SJCRH30 (cell line): Measurements from ENCODE around the gene ABCF1. TPM values are rescaled to one million over a fixed set of nuclear protein-coding genes. Genes with fewer than 3 reads are reported as not detected.

Source experiments
- DNase-seq, 2 experiments: peaks; one replicate each; pipeline ENCODE4 v3.0.0-alpha.2; 2015 to 2020
- H3K27ac ChIP-seq: fragments of 250-450 bp; sonication (Bioruptor Pico); 2 replicates; pipeline ENCODE4 v1.5.1; 2020; ENCODE audit warnings: mild to moderate bottlenecking, moderate library complexity
- H3K27me3 ChIP-seq: fragments of 250-450 bp; sonication (Bioruptor Pico); 2 replicates; pipeline ENCODE4 v1.5.1; 2020; ENCODE audit warnings: mild to moderate bottlenecking, moderate library complexity
- H3K36me3 ChIP-seq: fragments of 250-450 bp; sonication (Bioruptor Pico); 2 replicates; pipeline ENCODE4 v1.5.1; 2020; ENCODE audit warnings: mild to moderate bottlenecking, moderate library complexity
- H3K4me1 ChIP-seq: fragments of 250-450 bp; sonication (Bioruptor Pico); 2 replicates; pipeline ENCODE4 v1.5.1; 2020; ENCODE audit warnings: mild to moderate bottlenecking, moderate library complexity
- H3K4me3 ChIP-seq: fragments of 250-450 bp; sonication (Bioruptor Pico); 2 replicates; pipeline ENCODE4 v1.5.1; 2020; ENCODE audit warnings: mild to moderate bottlenecking, moderate library complexity
- H3K9me3 ChIP-seq: fragments of 250-450 bp; sonication (Bioruptor Pico); replicated peaks from 2 replicates; pipeline ENCODE4 v1.5.1; 2020; ENCODE audit warnings: mild to moderate bottlenecking, moderate library complexity
- total RNA-seq: library from RNA; depleted of rRNA; stranded (reverse); fragments of >200 nt; shearing (Covaris generic); gene quantifications from 2 replicates; pipeline ENCODE4 v1.2.3, GENCODE V29; 2014; rRNA removed

ABCF1 gene
- total RNA-seq, 1 experiment from 2014 or later = 74.7 TPM

DNA sequence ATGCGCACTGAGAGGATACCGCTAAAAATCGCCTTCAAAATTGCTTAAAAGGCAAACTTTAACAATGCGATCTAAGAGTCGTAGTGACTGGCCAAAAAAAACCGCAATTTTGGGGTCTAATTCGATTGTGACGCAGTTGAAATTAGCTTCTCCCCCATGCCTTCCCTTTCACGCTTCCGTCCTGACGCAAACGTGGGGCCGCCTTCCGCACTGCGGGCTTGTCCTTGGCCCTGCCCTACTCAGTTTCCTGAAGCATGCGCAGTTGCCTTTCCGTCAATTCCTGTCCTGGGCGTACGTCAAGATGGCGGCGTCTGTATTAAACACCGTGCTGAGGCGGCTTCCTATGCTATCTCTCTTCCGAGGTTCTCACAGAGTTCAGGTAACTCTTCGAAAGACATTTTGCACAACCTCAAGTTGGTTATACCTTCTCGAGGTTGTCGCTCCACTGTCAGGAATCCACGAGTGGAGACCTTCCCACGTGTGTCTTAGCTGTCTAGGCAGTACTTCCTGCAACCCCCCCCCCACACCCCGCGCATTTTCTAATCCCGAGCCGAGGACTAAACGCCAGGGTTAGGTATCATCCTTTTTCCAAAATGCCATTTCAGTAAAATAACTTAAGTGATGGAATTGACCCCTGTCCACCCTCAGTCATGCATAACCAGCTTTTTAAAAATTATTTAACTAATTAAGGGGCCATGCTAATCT, 46.5 kb downstream of the ABCF1 start, which contains the start of gene MRPS18B:
Gene MRPS18B, plus strand, starts transcription at position 276 of the 705 bp plus-strand sequence. Its CDS starts 26 bp downstream, at position 302.
- H3K4me1 ChIP-seq = peaks cover 4% of the 10 kb centered on the region; the same call in 1 of the 2 replicates
- H3K27me3 ChIP-seq = no peaks in the 10 kb centered on the region
- H3K36me3 ChIP-seq = peaks cover 26% of the 10 kb centered on the region
- peak; percentile 97 for DNase-seq
- H3K9me3 ChIP-seq = no peaks in the 10 kb centered on the region
- peak within 1 kb of the TSS; percentile 98 for H3K27ac ChIP-seq
- H3K4me3 ChIP-seq = peak within 1 kb of the TSS; percentile 75

DNA sequence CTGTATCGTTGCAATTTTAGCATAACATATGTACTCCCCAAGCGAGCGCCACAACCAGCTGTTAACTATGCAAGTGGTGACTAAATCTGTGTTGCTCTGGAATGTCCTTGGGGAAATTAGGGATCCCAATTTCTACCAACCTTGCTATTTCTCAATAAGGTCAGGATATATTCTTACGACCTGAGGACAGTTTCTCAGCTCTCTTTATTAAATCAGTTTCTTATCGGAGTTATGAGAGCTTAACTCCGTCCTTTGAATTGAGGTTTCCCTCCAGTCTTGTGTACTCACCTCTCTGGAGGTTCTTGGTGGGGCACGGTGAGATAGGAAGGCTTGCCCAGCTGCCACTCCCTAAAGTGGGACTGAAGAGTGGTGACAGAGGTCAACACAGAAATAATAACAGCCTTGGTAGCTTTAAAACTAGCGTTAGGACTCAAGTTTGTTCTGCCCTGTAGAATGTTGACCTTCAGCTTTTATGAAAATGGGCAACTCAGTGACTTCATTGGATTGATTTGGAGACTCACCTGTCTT, 47.1 kb downstream of the ABCF1 start:
- DNase-seq = peak in 1 of 2 experiments; percentile 26
- H3K4me3 ChIP-seq = peak overlapping the region; percentile 75
- peaks cover 26% of the 10 kb centered on the region for H3K36me3 ChIP-seq
- no peaks in the 10 kb centered on the region for H3K9me3 ChIP-seq
- no peaks in the 10 kb centered on the region for H3K27me3 ChIP-seq
- H3K4me1 ChIP-seq = peaks cover 4% of the 10 kb centered on the region; the same call in 1 of the 2 replicates
- H3K27ac ChIP-seq = peak overlapping the region; percentile 98

DNA sequence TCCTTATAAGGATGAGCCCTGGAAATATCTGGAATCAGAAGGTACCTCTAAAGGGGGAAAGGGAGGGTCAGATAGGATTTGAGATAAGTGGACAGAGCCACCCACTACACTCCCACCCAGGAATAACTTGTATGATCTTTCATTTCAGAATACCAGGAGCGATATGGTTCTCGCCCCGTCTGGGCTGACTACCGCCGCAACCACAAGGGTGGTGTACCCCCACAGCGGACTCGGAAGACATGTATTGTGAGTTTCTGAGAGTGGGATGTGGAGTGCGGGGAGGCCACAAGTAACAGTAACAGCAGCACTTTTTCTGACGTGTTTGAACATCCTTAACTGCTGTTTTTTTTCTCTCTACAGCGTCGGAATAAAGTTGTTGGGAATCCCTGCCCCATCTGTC, 48.3 kb downstream of the ABCF1 start:
- H3K27ac ChIP-seq = no peak overlapping the region
- H3K36me3 ChIP-seq = peaks cover 30% of the 10 kb centered on the region
- peaks cover 2% of the 10 kb centered on the region; the same call in 1 of the 2 replicates for H3K4me1 ChIP-seq
- H3K4me3 ChIP-seq = no peak overlapping the region
- no peaks in the 10 kb centered on the region for H3K9me3 ChIP-seq
- no peak for DNase-seq
- no peaks in the 10 kb centered on the region for H3K27me3 ChIP-seq

DNA sequence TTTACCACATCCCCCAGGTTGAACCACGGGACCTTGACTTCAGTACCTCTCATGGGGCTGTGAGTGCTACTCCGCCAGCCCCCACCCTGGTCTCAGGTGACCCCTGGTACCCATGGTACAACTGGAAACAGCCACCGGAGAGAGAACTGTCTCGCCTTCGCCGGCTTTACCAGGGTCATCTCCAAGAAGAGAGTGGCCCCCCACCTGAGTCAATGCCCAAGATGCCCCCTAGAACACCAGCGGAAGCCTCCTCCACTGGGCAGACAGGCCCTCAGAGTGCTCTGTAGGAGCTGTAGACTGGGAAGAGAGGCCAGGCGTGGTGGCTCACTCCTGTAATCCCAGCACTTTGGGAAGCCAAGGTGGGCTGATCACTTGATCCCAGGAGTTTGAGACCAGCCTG, 54.3 kb downstream of the ABCF1 start:
- no peaks in the 10 kb centered on the region for H3K27me3 ChIP-seq
- no peak overlapping the region for H3K4me3 ChIP-seq
- H3K4me1 ChIP-seq = peaks cover 10% of the 10 kb centered on the region
- peaks cover 30% of the 10 kb centered on the region for H3K36me3 ChIP-seq
- DNase-seq = no peak
- peak overlapping the region; percentile 96; the same call in 1 of the 2 replicates for H3K27ac ChIP-seq
- H3K9me3 ChIP-seq = no peaks in the 10 kb centered on the region

DNA sequence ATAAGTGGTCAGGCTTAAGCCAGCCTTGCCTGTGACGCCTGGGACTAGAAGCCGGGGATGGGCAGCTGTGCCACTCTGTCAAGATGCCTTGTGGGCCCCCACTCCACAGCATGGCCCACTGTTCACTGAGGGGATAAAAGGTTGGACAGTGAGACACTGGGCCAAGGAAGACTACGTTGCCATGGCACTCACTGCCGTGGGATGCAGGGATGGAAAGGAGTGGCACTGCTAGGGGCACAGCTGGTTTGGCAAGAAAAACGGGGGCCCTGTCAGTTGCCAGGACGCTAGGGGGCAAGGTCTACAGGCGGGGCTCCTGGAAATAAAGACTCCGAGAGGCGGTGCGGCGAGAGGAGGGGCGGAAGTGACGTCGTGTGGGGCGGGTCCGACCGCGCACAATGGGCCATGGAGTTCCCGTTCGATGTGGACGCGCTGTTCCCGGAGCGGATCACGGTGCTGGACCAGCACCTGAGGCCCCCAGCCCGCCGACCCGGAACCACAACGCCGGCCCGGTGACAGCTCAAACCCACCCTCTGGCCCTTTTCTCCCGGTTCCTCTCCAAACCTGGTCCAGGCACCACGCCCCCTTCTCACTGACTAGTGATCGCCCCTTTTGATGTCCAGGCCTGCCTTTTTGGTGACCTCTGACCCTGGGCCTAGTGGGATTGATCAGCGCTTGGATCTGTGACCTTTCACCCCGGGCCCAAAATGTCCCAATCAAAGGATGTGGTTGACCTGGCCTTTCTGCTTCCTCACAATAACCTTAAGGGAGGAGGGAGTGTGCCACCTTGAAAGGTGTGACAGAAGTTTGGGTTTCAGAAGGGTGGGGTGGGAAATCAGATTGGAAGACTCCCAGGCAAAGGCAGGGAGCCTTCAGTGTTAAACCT, 55.5 kb downstream of the ABCF1 start, which contains the start of gene ATAT1:
Gene ATAT1, plus strand, starts transcription at position 391 of the 883 bp plus-strand sequence.
- Histone ChIP-seq H3K27ac (peak within 1 kb of the TSS; percentile 96), H3K4me3 (peak within 1 kb of the TSS; percentile 72), H3K27me3 (no peaks in the 10 kb centered on the region), H3K4me1 (peaks cover 10% of the 10 kb centered on the region), H3K9me3 (no peaks in the 10 kb centered on the region), H3K36me3 (peaks cover 32% of the 10 kb centered on the region)
- DNase-seq = peak; percentile 91 to 93

DNA sequence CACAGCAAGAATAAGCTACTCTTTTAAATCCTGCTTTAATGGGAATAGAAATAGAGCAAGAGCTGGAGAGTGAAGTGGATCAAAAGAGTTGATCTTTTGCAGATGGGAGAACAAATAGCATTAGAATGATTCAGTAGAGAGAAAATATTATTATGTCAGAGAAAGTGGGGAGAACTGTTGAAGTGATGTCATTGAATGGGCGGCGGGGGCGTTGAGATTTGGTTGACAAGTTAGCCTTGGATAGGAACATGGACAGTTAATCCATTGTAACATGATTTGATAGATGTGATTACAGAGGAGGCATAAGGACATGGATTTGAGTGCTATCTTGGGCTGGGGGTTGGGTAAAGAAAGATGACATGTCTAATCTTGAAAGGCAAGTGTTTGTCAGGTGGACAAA, 64.6 kb downstream of the ABCF1 start:
- no peak for DNase-seq

DNA sequence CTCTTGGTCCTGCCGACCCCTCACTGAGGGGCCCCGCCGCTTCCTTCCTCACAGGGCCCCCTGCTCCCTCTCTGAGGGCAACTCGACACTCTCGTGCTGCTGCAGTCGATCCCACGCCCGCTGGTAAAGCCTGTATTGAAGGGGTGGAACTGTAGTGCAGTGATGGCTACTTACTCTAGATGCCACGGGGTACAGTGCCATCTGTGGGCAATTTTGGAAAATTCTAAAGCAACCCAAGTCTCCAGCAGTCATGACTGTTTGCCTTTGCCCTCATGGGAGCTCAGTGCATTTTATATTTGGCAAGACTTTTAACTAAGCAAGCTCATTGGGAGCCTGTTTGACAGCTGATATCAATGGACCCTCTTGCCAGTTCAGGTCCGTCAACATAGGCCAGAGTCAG, 69.2 kb downstream of the ABCF1 start:
- Histone ChIP-seq H3K4me3 (no peak overlapping the region), H3K27ac (no peak overlapping the region), H3K9me3 (no peaks in the 10 kb centered on the region), H3K36me3 (peaks cover 7% of the 10 kb centered on the region; the same call in 1 of the 2 replicates), H3K27me3 (no peaks in the 10 kb centered on the region), H3K4me1 (no peaks in the 10 kb centered on the region)
- DNase-seq = no peak

More for the DNA sequence above, 64.6 kb downstream of the ABCF1 start:
- H3K9me3 ChIP-seq = no peaks in the 10 kb centered on the region
- H3K4me3 ChIP-seq = no peak overlapping the region
- H3K27ac ChIP-seq = no peak overlapping the region
- no peaks in the 10 kb centered on the region for H3K27me3 ChIP-seq
- H3K36me3 ChIP-seq = peaks cover 4% of the 10 kb centered on the region; the same call in 1 of the 2 replicates
- no peaks in the 10 kb centered on the region for H3K4me1 ChIP-seq

DNA sequence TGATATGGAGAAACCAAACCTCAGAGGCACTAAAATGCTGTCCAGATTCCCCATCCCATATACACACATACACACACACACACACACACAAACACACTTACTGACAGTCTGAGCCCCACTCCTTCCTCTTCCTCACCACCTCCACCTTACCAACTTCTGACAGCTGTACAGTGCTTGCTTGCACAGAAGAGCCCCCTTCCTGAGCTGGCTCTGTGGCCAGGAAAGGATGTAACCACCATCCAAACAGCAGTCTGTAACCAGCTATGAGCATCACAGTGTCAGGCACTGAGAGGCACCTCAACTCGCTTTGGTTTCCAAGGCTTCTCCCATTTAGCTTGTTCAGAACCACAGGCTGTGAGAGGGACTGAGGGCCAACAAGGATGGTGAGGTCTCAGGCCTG, 69.8 kb downstream of the ABCF1 start:
- no peak overlapping the region for H3K27ac ChIP-seq
- no peaks in the 10 kb centered on the region for H3K4me1 ChIP-seq
- H3K9me3 ChIP-seq = no peaks in the 10 kb centered on the region
- H3K36me3 ChIP-seq = peaks cover 7% of the 10 kb centered on the region; the same call in 1 of the 2 replicates
- no peak overlapping the region for H3K4me3 ChIP-seq
- DNase-seq = no peak
- no peaks in the 10 kb centered on the region for H3K27me3 ChIP-seq

Other genes starting within 250 kb of the ABCF1 start
- 5.9 and 8.7 TPM in 2 replicates for gene TRIM39, start 244.5 kb upstream of the ABCF1 start, total RNA-seq
- gene RPP21, start 226.3 kb upstream of the ABCF1 start, total RNA-seq = 38.0 and 52.4 TPM in 2 replicates
- 24.6 and 26.0 TPM in 2 replicates for gene HLA-E, start 81.9 kb upstream of the ABCF1 start, total RNA-seq
- gene GNL1, start 15.0 kb upstream of the ABCF1 start, total RNA-seq = 35.7 and 42.4 TPM in 2 replicates
- gene PRR3, start 14.1 kb upstream of the ABCF1 start, total RNA-seq = 30.1 and 30.8 TPM in 2 replicates
- 93.7 and 120 TPM in 2 replicates for gene PPP1R10, start 45.8 kb downstream of the ABCF1 start, total RNA-seq
- 48.8 and 51.6 TPM in 2 replicates for gene MRPS18B, start 46.4 kb downstream of the ABCF1 start, total RNA-seq
- gene ATAT1, start 55.4 kb downstream of the ABCF1 start, total RNA-seq = 11.4 and 13.0 TPM in 2 replicates
- 9.1 and 10.0 TPM in 2 replicates for gene C6orf136, start 75.7 kb downstream of the ABCF1 start, total RNA-seq
- 26.5 and 29.0 TPM in 2 replicates for gene DHX16, start 101.6 kb downstream of the ABCF1 start, total RNA-seq
- gene PPP1R18, start 115.2 kb downstream of the ABCF1 start, total RNA-seq = 39.4 and 44.3 TPM in 2 replicates
- gene NRM, start 119.5 kb downstream of the ABCF1 start, total RNA-seq = 25.0 and 29.6 TPM in 2 replicates
- gene MDC1, start 145.8 kb downstream of the ABCF1 start, total RNA-seq = 24.6 and 25.0 TPM in 2 replicates
- 1,652 and 1,704 TPM in 2 replicates for gene TUBB, start 148.9 kb downstream of the ABCF1 start, total RNA-seq
- gene FLOT1, start 171.2 kb downstream of the ABCF1 start, total RNA-seq = 87.4 and 92.2 TPM in 2 replicates
- gene IER3, start 173.1 kb downstream of the ABCF1 start, total RNA-seq = 19.9 and 22.1 TPM in 2 replicates